HG03060 (cell line): ENCODE measurements around the gene TMX4.

Experiments used
- ATAC-seq: cut with Tn5 transposase; IDR thresholded peaks from one replicate; pipeline ENCODE4 v1.9.1; 2021; ENCODE audit warnings: low read depth, moderate number of reproducible peaks; ENCODE audit not compliant: unreplicated experiment

TMX4 gene

DNA sequence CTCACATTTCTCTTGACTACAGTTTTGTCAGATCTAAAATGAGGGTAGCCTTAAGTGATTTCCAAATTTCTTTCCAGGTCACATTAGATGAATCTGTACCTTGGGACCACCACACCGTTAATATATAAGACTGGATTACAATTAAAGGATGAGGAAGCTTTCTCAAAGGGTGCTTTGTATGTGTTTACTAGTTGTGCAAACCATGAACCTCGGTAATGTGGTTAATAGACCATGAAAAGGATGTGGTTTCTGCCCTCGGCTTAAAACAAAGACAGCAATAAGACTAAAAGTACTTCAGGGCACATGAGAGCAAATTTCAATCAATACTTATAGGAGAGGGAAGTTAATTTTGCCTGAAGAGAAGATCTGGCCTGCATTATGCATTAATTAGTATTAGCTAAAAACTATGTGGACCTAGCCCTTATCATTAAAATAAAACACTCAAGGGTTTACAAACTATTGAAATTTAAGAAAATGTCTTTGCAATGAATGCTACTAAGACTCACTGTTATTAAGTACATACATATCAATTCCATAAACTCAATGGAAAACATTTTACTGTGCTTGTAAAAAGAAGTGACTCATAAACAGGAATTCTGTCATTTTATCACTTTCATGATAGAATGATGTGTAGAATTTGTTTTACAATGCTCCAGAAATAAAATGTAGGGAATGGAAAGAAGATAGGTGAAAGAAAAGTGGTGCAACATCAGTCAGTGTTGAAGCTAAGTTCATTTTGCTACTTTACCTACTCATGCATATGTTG is 936 bp upstream of the TMX4 start:
- ATAC-seq: peak; percentile 64

DNA sequence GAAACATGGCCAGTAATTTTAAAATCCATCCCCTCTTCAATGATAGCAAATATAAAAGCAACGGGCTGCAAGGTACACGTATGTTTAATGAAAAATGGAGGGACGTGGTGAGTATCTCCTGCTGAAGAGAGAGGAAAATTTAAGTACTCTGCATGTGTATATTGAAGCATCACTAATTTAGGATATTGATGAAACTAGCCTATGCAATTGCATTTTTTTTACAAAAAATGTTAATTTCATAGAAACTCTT is 362 bp upstream of the TMX4 start:
- no peak for ATAC-seq

DNA sequence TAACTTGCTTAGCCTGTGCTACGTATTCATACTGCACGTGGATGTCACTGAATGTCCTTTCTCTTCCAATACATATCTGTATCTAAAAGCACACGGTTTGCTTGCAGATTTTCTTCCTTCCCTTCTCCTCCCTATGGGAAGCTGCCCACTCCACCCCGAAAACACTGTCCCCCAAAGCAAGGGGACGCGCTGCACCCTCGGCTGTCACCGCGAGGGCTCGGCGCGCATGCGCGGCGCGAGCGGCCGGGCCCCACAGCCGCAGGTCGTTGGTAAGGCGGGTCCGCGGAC is 659 bp downstream of the TMX4 start:
- peak; percentile 28 for ATAC-seq

DNA sequence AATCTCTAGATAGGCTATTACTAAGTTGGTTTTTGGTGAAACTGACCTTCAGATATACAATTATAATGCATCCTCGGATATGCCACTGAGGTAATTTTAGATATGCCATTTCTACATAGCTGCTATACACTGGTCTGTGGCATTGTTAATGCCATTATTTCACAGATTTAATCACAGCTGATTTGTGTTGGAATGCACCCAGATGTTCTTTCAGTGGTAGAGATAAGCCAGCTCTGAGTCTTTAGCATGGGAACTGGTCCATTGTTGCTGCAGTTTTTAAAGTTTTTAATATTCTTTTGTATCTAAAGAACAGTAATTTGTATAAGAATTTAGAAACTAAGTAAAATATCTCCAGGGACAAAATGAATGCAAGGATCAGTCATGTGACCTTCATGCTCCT is 6.8 kb downstream of the TMX4 start:
- ATAC-seq: no peak

DNA sequence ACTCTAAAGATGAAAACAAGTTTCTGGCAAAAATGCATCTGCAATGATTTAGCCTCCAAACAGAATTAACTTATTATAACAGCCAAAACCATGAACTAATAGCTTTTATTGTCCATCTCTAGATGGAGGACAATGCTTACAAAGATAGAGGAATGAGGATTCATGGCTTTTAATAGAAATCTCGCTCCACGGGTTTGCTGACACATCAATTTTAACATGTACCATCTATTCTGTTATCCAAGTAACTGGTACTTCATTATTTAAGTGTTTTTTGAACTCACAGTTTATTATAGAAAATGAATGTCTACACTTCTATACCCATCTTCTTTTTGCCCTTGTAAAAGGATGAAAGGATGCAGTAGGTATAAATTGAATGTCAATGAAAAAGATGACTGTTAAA is 10.8 kb downstream of the TMX4 start:
- ATAC-seq: no peak

DNA sequence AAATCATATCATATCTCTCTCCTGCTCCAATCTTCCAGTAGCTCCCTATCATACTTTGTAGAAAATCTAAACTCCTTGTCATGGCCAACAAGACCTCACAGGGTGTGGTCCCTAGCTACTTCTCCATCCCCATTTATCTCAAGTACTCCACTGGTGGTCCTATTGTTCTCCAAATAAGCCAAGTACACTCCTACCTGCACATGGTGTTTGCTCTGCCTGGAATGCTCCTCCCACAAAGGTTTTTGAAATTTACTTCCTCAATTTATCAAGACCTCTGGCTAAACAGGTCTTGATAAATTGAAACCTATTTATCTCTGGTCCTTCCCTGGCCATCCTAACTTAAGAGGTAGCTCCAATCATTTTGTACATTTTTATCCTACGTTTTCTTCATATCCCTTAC is 12.1 kb downstream of the TMX4 start:
- ATAC-seq: no peak

DNA sequence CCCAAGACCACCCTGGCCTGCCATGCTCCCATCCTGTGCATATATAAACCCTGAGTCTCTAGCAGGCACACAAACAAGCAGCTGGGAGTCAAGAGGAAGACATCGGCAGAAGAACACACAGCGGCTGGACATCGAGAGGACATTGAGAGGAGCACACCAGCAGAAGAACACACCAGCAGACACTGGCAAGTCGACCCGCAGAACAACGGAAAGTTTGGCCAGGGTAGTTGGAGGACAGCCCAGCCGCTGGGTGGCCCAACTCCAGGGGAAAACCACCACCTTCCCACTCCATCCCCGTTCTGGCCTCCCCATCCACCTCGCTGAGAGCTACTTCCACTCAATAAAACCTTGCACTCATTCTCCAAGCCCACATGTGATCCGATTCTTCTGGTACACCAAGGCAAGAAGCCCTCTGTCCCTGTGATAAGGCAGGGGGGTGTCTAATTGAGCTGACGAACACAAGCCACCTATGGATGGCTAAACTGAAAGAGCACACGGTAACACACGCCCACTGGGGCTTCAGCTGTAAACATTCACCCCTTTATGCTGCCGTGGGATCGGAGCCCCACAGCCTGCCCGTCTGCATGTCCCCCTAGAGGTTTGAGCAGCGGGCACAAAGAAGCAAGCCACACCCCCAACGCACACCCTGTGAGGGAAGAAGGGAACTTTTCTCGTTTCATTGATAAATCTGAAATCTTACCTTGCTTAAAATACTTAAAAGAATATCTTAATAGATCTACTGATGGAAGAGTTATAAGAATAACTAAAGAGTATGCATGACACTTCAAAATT is 13.8 kb downstream of the TMX4 start:
- ATAC-seq: no peak

DNA sequence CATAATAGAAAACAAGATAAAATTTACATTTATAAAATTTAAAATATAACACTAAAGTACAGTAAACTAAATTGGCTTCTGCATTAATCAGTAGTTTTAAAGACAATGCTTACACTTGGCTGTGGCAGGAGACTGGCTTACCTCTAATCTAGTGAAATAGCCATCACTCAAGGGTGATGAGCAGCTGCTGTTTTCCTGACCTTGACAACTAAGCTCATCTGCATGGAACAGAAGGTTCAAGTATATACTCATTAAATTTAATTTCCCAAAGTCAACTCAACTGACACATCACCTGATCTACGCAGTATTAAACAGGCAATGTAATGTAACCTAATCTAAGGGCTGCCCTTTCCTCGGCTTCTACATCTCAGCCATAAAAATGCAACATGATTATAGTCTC is 14.5 kb downstream of the TMX4 start:
- ATAC-seq: no peak

DNA sequence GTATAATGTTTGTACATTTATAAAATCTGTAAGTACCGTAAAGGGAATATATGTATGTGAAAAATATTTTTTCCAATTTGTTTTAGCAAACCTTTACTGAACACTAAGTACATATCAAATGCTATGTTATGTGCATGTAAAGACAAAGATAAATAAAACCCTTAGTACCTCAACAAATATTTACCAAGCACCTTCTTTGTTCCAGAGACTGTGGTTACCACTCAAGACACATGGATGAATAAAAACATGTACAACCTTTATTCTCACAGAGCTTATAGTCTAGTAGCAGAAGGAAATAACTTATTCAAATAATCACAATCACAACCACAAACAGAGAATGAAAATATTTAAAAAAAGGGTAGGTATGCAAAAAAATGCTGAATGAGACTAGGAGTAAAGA is 17.5 kb downstream of the TMX4 start:
- ATAC-seq: no peak

DNA sequence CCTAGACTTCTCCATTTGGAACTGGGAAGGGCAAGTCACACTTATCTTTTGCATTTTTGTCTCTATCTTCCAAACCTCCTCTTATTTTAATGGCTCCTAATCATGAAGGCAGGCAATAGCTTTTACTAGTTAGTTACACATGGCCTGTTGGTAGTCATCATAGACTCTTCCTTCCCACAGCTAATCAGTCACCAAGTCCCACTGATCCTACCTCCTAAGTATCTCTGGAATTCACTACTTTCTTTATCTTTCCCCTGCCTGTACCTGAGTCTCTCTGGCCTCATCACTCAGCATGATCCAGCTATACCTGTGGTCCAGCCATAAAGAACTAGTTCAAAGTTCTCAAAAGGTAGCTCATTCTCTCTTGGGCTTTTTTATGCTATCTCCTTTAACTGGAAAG is 18.8 kb downstream of the TMX4 start:
- no peak for ATAC-seq

DNA sequence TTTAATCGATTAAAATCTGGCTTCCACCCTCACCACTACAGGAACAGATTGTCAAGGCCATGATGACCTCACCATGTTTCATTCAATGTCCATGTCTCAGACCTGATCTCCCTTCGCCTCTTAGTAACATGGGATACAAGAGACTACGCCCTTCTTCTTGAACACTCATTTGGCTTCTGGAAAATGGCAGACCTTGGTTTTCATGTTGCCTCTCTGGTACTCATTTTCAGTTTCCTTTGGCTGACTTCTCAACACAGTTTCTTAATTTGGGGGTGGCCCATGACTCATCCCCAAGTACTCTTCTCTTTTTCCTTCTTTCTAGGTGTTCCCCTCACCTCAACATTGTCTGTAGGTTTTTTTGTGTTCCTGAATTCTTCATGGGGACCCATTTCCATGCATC is 22.7 kb downstream of the TMX4 start:
- ATAC-seq: no peak

DNA sequence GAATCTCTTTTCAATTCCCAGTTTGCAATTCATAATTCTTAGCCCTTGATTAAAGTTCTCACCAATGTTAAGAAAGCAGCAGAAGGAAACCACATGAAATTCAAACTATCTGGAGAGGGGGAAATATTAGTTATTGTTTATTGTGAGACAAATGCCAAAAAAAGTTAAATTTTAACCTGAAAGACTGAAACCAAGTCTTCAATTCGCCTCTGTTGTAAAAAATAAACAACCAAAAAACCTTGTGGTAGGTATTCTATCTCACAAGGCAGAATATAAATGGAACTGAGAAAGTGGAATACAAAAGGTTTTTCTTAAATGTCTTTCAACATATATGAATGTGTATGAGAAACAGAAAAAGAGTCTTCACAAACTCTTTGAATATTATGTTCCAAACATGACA is 24.8 kb downstream of the TMX4 start:
- no peak for ATAC-seq

DNA sequence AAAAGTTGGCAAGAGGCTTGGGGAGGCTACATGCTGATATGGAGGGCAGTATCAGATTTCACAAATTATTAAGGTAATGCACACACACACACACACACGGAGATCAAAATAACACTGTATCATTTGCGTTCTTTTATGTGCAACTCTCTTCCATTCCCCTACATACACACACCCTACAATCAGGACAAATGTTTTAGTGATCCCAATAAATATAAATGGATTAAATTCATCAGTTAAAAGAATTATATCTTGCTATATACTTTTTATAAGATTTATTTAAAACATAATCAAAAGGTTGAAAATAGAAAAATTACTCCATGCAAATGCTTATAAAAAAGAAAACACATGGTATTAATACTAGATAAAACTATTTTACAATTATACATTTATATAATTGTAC is 25.9 kb downstream of the TMX4 start:
- no peak for ATAC-seq

DNA sequence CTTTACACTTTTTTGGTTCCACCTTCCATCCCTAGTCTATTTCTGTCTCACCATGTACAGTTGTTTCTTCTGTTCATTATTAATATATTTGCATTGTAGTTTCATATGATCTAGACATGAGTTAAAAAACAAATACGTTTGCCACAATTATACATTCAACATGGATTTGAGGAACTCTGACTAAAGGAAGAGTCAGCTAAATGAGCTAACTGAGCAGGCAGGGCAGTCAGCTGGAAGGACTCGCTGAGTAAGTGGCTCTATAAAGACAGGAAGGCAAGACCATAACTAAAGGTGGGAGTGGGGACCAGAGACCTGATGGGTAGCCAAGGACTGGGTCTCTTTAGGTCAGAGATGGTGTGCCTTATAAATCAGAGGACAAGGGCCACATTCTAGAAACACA is 26.3 kb downstream of the TMX4 start:
- ATAC-seq: no peak

DNA sequence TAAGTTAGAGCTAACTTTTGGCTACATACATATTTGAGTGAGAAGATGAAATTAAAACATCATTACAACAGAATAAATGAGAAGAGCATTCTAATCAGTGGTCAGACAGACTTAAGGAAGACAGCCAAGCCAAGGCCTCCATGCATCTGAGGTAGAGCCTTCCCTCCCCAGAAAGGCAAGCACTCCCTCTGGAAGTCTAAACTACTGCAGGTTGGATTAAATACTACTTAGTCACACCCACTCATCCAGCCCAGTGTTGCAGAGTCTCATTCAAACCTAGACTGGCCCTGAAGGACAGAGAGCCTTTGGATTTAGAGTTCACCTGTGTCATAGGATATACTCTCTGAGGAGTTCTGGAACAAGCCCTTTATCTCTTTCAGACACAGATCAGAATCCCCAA is 29.2 kb downstream of the TMX4 start:
- no peak for ATAC-seq

DNA sequence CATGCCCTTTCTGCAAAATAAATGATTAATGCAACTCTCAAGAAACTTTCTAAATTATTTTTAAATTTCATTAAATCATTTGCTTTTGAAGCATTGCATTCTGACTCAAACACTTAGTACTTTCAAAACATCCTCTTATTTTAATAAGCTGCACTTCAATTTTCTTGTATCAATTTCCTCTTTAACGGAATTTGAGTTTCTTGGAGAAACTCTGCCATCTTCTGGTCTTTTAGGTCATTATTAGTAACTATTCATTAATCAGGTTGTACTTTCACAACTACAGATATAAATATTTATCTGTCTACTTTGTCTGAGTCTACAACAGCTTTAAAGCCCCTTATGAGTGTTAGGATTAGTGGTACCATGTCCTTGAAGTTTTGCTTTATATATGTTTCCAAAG is 30.2 kb downstream of the TMX4 start:
- ATAC-seq: no peak

DNA sequence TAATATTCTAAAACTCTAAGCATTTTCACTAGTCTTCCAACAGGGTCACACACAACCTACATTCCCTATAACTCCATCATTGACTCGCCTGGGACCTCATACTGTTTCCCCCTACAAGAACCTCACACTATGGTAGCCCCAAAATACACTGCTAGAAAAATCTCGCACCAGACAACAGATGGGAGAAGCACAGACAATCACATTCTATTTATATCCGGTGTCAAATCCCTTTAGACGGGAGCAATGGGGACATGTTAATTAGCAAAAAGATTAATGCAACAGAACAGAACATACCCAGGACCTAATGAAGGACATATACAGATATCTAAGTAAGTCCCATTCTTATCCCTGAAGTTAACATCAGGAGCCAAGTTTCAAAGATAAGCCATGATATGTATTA is 33.6 kb downstream of the TMX4 start:
- ATAC-seq: no peak

DNA sequence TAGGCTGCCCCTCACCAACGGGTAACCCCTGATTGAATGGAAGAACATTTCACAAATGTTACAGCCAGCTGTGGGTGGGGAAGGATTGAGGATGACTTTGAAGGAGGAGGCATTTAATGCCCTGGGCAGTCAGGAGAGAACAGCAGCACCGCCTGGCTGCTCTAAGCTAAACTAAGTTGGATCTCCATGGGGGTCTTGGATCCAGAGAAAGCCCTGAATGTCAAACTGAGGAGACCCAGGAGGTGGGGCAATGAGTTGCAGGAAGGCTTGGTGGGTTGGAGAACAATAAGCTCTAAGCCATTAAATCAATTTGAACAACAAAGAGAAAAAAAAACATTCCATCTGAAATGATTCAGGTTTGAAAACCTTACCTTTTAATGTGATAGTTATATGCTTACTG is 35.4 kb downstream of the TMX4 start:
- no peak for ATAC-seq

DNA sequence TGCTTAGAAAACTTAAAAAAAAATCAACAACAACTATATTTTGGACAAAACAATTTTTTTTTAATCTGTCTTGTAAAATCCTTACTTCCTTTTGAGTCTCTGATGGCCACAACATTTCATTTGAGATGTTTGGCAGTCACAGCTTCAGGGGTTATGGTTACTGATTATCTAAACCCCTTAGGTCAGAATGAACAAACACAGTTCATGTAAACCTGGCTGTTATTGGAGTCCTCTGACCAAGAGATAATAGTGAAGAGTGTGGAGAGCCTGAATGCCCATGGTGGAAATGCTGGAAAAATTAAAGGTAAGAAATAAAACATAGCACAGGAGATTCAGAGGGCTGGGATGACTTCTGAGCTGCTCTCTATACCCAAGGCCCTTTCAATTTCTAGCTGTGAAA is 38.2 kb downstream of the TMX4 start:
- no peak for ATAC-seq

DNA sequence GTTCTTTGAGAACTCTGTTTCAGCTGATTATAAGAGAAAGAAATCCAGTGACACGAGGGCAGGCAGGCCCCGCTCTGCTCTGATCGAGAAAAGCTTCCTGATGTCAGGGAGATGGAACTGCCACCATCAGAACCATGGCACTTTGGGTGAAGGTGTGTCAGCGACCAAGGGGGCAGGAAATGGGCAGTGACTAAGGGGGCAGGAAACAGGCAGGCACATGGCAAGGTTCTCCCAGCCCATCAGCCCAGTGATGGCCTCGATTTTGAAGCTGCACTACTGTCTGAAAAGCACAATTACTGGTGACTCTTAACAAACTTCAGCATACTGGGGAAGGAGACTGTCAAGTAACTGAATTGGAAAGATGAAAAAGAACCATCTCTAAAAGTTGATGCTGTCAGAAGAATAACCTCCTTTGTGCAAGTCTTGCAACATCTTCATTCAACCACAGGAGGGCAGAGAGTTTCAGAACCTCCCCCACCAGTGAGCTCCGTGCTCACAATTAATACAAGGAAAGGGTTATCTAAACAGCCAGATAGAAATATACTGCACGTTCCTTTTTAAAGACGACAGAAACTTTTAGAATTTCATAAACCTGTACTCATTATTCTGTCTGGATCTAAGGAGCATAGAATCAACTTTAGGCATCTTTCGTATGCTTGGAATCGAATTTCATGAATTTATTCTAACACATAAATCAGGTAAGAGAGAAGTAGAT is 39.1 kb downstream of the TMX4 start:
- no peak for ATAC-seq

DNA sequence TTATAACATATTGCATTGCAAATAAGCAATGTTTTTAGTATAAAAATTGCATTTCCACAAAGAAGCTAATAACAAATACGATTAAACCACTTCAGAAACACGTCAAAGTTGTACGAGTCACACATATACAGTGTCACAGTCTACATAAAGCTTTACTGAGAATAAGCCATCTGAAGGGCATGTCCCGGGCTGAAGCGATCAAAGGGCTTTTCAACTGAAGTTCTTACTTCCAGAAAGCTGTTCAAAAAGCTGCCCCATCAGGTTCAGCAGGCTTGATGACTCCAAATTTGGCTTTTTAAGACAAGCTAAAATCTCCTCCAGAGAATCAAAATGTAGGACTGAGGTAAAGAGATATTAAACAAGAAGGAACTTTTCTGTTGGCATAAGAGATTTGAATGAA is 41.9 kb downstream of the TMX4 start:
- no peak for ATAC-seq

DNA sequence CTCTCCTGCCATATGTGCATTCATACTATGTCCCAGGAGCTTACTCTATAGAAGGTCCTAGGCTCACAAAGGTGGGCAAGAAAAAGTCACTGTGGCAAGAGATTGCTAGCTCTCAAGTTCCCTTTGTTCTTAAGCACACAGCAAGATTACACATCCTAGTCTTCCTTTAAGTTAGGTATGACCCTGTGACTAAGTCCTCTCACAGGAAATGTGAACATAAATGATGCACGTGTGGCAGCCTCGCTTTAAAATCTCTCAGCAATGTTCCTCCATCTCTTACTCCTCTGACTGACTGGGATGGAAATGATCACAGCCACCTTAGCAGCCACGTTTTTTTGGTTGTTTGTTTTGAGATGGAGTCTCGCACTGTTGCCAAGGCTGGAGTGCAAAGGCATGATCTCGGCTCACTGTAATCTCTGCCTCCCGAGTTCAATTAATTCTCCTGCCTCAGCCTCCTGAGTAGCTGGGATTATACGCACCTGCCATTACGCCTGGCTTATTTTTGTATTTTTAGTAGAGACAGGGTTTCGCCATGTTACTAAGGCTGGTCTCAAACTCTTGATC is 43.6 kb downstream of the TMX4 start:
- no peak for ATAC-seq
